ENCODE data around the gene COL21A1. TPM values are rescaled to one million over a fixed set of nuclear protein-coding genes. Genes with fewer than 3 reads are reported as not detected.

COL21A1 gene
- total RNA-seq, 1 experiment from 2014 or later = 49.0 TPM

DNA sequence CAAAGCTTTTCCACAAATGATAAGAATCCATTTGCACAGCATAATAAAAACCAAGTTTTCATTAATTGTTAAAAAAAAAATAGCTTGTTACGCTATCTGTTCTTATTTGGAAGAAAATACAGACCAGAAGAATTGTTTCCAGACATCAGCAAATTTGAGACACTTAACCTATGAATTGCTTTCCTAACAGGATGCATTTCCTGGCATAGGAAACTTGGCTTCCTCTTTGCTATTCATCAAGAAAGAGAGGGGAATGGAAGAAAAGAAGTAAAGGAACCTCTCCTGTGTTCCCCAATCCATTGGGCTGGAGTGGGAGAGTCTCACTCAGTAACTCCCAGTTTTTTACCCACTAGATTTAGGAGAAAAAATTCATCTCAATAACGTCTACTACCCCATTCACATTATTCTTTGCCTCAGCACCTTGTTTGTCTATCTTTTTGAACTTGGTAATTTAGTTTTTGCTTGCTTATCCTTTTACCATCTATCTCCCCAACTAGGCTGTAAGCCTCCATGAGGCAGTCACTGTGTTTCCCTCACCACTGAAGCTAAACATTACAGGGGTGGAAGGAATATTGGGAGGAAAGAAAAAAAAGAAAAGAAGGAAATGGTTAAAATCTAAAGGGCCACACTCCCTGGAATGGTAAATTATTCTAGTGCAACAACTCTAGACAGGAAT is 150.3 kb downstream of the COL21A1 start:
- POLR2A ChIA-PET (ENCODE audit: low non-redundant PET) = no interaction called here
- CTCF ChIA-PET = no interaction called here
- Histone ChIP-seq H3K36me3 (ENCODE audit: insufficient read depth, low read length, poor library complexity, severe bottlenecking) (peaks cover 19% of the 10 kb centered on the region), H3K4me1 (ENCODE audit: insufficient read depth, low read length, poor library complexity, severe bottlenecking) (peaks cover 36% of the 10 kb centered on the region), H3K9me3 (ENCODE audit: low read depth, low read length, poor library complexity, severe bottlenecking) (peaks cover 18% of the 10 kb centered on the region), H3K27ac (ENCODE audit: low read depth, low read length, poor library complexity, severe bottlenecking) (peak overlapping the region; percentile 44), H3K4me3 (ENCODE audit: low read depth, low read length, poor library complexity, severe bottlenecking) (no peak overlapping the region), H3K27me3 (replicated peaks; ENCODE audit: insufficient read depth, low read depth, low read length, poor library complexity) (no peaks in the 10 kb centered on the region)
- TF ChIP-seq, protein P1, sequence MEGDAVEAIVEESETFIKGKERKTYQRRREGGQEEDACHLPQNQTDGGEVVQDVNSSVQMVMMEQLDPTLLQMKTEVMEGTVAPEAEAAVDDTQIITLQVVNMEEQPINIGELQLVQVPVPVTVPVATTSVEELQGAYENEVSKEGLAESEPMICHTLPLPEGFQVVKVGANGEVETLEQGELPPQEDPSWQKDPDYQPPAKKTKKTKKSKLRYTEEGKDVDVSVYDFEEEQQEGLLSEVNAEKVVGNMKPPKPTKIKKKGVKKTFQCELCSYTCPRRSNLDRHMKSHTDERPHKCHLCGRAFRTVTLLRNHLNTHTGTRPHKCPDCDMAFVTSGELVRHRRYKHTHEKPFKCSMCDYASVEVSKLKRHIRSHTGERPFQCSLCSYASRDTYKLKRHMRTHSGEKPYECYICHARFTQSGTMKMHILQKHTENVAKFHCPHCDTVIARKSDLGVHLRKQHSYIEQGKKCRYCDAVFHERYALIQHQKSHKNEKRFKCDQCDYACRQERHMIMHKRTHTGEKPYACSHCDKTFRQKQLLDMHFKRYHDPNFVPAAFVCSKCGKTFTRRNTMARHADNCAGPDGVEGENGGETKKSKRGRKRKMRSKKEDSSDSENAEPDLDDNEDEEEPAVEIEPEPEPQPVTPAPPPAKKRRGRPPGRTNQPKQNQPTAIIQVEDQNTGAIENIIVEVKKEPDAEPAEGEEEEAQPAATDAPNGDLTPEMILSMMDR (conservative IDR thresholded peaks at IDR 0.05; ENCODE audit: low read depth, low read length) = no peak
- TF ChIP-seq EZH2 (IDR thresholded peaks at IDR 0.05; ENCODE audit: borderline replicate concordance, low read depth, low read length, poor library complexity, severe bottlenecking) = no peak
- DNase-seq (ENCODE audit: low spot score) = peak; percentile 79
- intact Hi-C loops (cut with micrococcal nuclease; ENCODE audit: unreplicated experiment) = loop anchor here (5.0 kb wide), 1 partner anchor 160 kb away; no protein-coding TSS in a partner anchor
- BruUV-seq (replicated peaks) = no TSS peak

DNA sequence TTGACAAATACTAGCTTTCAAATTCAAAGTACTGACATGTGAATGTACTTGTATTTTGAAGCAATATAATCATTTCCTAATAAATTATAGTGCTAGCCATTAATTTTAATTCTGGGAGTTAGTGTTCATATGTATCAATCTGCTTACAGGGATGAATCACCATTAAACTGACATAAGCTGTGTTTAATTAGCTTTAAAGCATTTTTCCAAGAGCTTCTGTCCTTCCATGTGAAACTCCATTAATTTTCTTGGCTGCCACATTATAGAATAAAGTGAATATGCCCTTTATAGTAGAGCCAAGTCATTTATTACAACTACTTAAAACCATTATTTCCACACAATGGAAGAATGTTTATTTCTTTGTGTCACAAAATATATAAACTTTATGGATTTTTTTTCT is 150.8 kb downstream of the COL21A1 start:
- intact Hi-C loops (cut with micrococcal nuclease; ENCODE audit: unreplicated experiment) = loop anchor here (5.0 kb wide), 1 partner anchor 161 kb away; no protein-coding TSS in a partner anchor
- Histone ChIP-seq H3K27ac (ENCODE audit: low read depth, low read length, poor library complexity, severe bottlenecking) (peak overlapping the region; percentile 44), H3K9me3 (ENCODE audit: low read depth, low read length, poor library complexity, severe bottlenecking) (peaks cover 18% of the 10 kb centered on the region), H3K4me1 (ENCODE audit: insufficient read depth, low read length, poor library complexity, severe bottlenecking) (peaks cover 34% of the 10 kb centered on the region), H3K4me3 (ENCODE audit: low read depth, low read length, poor library complexity, severe bottlenecking) (no peak overlapping the region), H3K36me3 (ENCODE audit: insufficient read depth, low read length, poor library complexity, severe bottlenecking) (peaks cover 24% of the 10 kb centered on the region), H3K27me3 (replicated peaks; ENCODE audit: insufficient read depth, low read depth, low read length, poor library complexity) (no peaks in the 10 kb centered on the region)
- DNase-seq (ENCODE audit: low spot score) = peak; percentile 66
- ChIA-PET POLR2A (ENCODE audit: low non-redundant PET) (interaction anchor here (0.6 kb wide), 1 partner anchor 9 kb away, joined by 3 read pairs; no protein-coding TSS in a partner anchor), CTCF (no interaction called here)
- no peak for TF ChIP-seq EZH2 (IDR thresholded peaks at IDR 0.05; ENCODE audit: borderline replicate concordance, low read depth, low read length, poor library complexity, severe bottlenecking)
- TF ChIP-seq, protein P1 (conservative IDR thresholded peaks at IDR 0.05; ENCODE audit: low read depth, low read length) = no peak
- no TSS peak for BruUV-seq (replicated peaks)

DNA sequence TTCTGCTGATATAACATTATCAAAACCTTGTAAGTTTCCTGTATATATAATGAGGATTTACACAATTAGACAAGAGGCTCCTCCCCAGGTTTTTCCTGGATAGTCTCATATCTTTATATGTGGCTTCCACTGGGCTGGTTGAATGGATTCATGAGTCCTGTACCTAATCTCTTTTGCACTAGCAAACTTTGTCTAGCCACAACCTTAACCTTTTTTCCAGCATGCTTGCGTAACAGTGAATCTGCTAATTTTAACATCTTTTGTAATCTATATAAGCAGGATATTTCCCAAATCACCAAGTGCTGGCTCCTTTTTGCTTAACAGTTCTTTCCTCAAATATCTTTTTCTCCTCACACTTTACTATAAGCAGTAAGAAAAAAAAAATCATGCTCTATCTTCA is 153.6 kb downstream of the COL21A1 start:
- ChIA-PET POLR2A (ENCODE audit: low non-redundant PET) (no interaction called here), CTCF (no interaction called here)
- Histone ChIP-seq H3K4me1 (ENCODE audit: insufficient read depth, low read length, poor library complexity, severe bottlenecking) (peaks cover 28% of the 10 kb centered on the region), H3K9me3 (ENCODE audit: low read depth, low read length, poor library complexity, severe bottlenecking) (peaks cover 18% of the 10 kb centered on the region), H3K36me3 (ENCODE audit: insufficient read depth, low read length, poor library complexity, severe bottlenecking) (peaks cover 24% of the 10 kb centered on the region), H3K27ac (ENCODE audit: low read depth, low read length, poor library complexity, severe bottlenecking) (no peak overlapping the region), H3K4me3 (ENCODE audit: low read depth, low read length, poor library complexity, severe bottlenecking) (no peak overlapping the region), H3K27me3 (replicated peaks; ENCODE audit: insufficient read depth, low read depth, low read length, poor library complexity) (no peaks in the 10 kb centered on the region)
- DNase-seq (ENCODE audit: low spot score) = no peak
- TF ChIP-seq, protein P1 (conservative IDR thresholded peaks at IDR 0.05; ENCODE audit: low read depth, low read length) = no peak
- no peak for TF ChIP-seq EZH2 (IDR thresholded peaks at IDR 0.05; ENCODE audit: borderline replicate concordance, low read depth, low read length, poor library complexity, severe bottlenecking)
- intact Hi-C loops (cut with micrococcal nuclease; ENCODE audit: unreplicated experiment) = no loop called here
- BruUV-seq (replicated peaks) = no TSS peak

Data from A673 (cell line).